CD14-positive monocyte (primary cell): ENCODE data around the gene C16orf74. TPM values are rescaled to one million over a fixed set of nuclear protein-coding genes. Genes with fewer than 3 reads are reported as not detected.
A peak's percentile ranks its signal among the peaks of the same experiment; 100 is the strongest.

Experiments used
- DNase-seq, 3 donors: peaks; one replicate each; pipeline ENCODE4 v3.0.0-alpha.2; 2011 to 2022
- H2AFZ ChIP-seq: 2 replicates; pipeline ENCODE4 v1.6.0; 2012; ENCODE audit warnings: mild to moderate bottlenecking, low read depth, low read length, inconsistent platforms; ENCODE audit not compliant: insufficient read depth, poor library complexity, severe bottlenecking
- H3K27ac ChIP-seq, 2 donors: 1 replicate in 1 of 2; 2 replicates in 1 of 2; pipeline ENCODE4 v1.5.1; 2012 to 2013; ENCODE audit warnings: low read length in 2 of 2, control low read depth in 1 of 2, inconsistent platforms in 1 of 2, low read depth in 1 of 2, mild to moderate bottlenecking in 1 of 2
- H3K27me3 ChIP-seq, 2 donors: one replicate each; pipeline versions ENCODE4 v1.6.0 to v1.6.1; 2011 to 2013; ENCODE audit warnings: low read length in 2 of 2; ENCODE audit not compliant: control insufficient read depth in 2 of 2, insufficient read depth in 2 of 2
- H3K36me3 ChIP-seq, 2 donors: replicated peaks in 1 of 2; 1 replicate in 1 of 2; 2 replicates in 1 of 2; pipeline versions ENCODE4 v1.5.1 to v1.6.1; 2012 to 2013; ENCODE audit warnings: low read length in 2 of 2, control low read depth in 1 of 2, inconsistent platforms in 1 of 2, mild to moderate bottlenecking in 1 of 2; ENCODE audit not compliant: insufficient read depth in 2 of 2, control insufficient read depth in 1 of 2
- H3K4me1 ChIP-seq, 2 donors: 1 replicate in 1 of 2; 2 replicates in 1 of 2; pipeline versions ENCODE4 v1.5.1 to v1.6.1; 2012 to 2013; ENCODE audit warnings: low read length in 2 of 2, control low read depth in 1 of 2, inconsistent platforms in 1 of 2, mild to moderate bottlenecking in 1 of 2, moderate library complexity in 1 of 2; ENCODE audit not compliant: insufficient read depth in 2 of 2, control insufficient read depth in 1 of 2
- H3K4me2 ChIP-seq: replicated peaks from 2 replicates; pipeline ENCODE3; 2012; ENCODE audit warnings: low read length, moderate library complexity, mild to moderate bottlenecking; ENCODE audit not compliant: poor library complexity, severe bottlenecking; ENCODE audit errors: extremely low read depth
- H3K4me3 ChIP-seq, 3 experiments: fragments of 200-600 bp in 1 of 3; sonication (generic) in 1 of 3; replicated peaks in 1 of 3; 1 replicate in 2 of 3; 2 replicates in 1 of 3; pipeline ENCODE4 v1.5.1; 2011 to 2013; ENCODE audit warnings: low read length in 3 of 3, mild to moderate bottlenecking in 3 of 3, control low read depth in 2 of 3, low read depth in 2 of 3, inconsistent platforms in 1 of 3, moderate library complexity in 1 of 3
- H3K79me2 ChIP-seq: 2 replicates; pipeline ENCODE4 v1.6.0; 2012; ENCODE audit warnings: mild to moderate bottlenecking, control low read depth, inconsistent platforms, low read length, moderate library complexity; ENCODE audit not compliant: insufficient read depth
- H3K9ac ChIP-seq: 2 replicates; pipeline ENCODE4 v1.6.0; 2017; ENCODE audit warnings: low read length, mild to moderate bottlenecking; ENCODE audit not compliant: insufficient read depth, poor library complexity, severe bottlenecking
- H3K9me3 ChIP-seq, 2 donors: replicated peaks in 1 of 2; 1 replicate in 1 of 2; 2 replicates in 1 of 2; pipeline versions ENCODE4 v1.5.1 to v1.6.1; 2012 to 2013; ENCODE audit warnings: low read length in 2 of 2, control low read depth in 1 of 2; ENCODE audit not compliant: control insufficient read depth in 1 of 2, insufficient read depth in 1 of 2
- H4K20me1 ChIP-seq: 2 replicates; pipeline ENCODE4 v1.6.0; 2012; ENCODE audit warnings: mild to moderate bottlenecking, low read length, control low read depth, moderate library complexity; ENCODE audit not compliant: insufficient read depth
- H3K27ac Mint-ChIP-seq, 7 donors: one replicate each; pipeline ENCODE4 v1.8.0; 2020; ENCODE audit warnings: mild to moderate bottlenecking in 7 of 7, mixed read lengths in 7 of 7, moderate library complexity in 6 of 7, inconsistent platforms in 2 of 7
- H3K27me3 Mint-ChIP-seq, 3 donors: one replicate each; pipeline ENCODE4 v1.8.0; 2021 to 2022; ENCODE audit warnings: low read depth in 3 of 3, mild to moderate bottlenecking in 3 of 3, mixed read lengths in 3 of 3, moderate library complexity in 3 of 3, inconsistent platforms in 1 of 3
- H3K36me3 Mint-ChIP-seq, 2 donors: one replicate each; pipeline ENCODE4 v1.8.0; 2020; ENCODE audit warnings: mixed read lengths in 2 of 2, inconsistent platforms in 1 of 2, mild to moderate bottlenecking in 1 of 2
- H3K4me1 Mint-ChIP-seq: one replicate; pipeline ENCODE4 v1.8.0; 2020; ENCODE audit warnings: mild to moderate bottlenecking, mixed read lengths
- H3K4me3 Mint-ChIP-seq, 2 donors: one replicate each; pipeline ENCODE4 v1.8.0; 2020; ENCODE audit warnings: mild to moderate bottlenecking in 2 of 2, mixed read lengths in 2 of 2, moderate library complexity in 1 of 2
- H3K9me3 Mint-ChIP-seq, 7 donors: one replicate each; pipeline ENCODE4 v1.8.0; 2020 to 2022; ENCODE audit warnings: mixed read lengths in 7 of 7, mild to moderate bottlenecking in 6 of 7, moderate library complexity in 6 of 7, inconsistent platforms in 2 of 7
- WGBS: methylation state at CpG from one replicate; pipeline ENCODE4 v1.1.5; 2013; ENCODE audit warnings: missing lambda C conversion rate; ENCODE audit not compliant: insufficient coverage; 5-methylcytosine and 5-hydroxymethylcytosine counted together
- intact Hi-C, 2 donors: fragments of 100-400 bp; cut with micrococcal nuclease; formaldehyde crosslinking; loops; one replicate each; pipeline versions ENCODE4 v1.15.0 to v1.15.1; 2023
- polyA plus RNA-seq, 3 donors: library from polyadenylated mRNA; depleted of rRNA in 1 of 3; unstranded in 2 of 3; stranded (reverse) in 1 of 3; fragments of 300-500 nt in 2 of 3; fragments of >200 nt in 1 of 3; fragmentation: Illumina TruSeq in 2 of 3; gene quantifications; 1 replicate in 2 of 3; 2 replicates in 1 of 3; pipeline ENCODE4 v1.2.3, GENCODE V29; 2012 to 2021
- TF ChIP-seq, protein P1 (sequence below): fragments of 200-600 bp; IDR thresholded peaks from one replicate; pipeline ENCODE4 v1.8.0; 2022; ENCODE audit warnings: antibody characterized with exemption, mild to moderate bottlenecking

Gene C16orf74
- polyA plus RNA-seq, 3 donors: 11.3 to 26.6 (median 24.1) TPM

DNA sequence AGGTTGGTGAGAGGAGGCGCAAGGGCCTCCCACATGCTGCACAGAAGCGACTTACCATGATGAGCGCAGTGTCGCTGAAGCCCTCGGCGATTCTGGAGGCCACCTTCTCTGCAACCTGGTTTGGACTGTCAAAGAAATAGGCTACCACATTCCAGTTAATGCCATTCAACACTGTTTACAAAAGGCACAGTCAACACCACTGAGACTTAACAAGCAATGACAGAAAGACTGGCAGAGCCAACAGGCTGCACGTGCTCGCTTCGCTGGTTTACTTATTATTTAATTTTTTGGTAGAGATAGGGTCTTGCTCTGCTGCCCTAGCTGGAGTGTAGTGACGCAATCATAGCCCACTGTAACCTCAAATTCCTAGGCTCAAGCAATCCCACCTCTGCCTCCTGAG lies 30.3 kb upstream of the C16orf74 start:
- H3K4me1 Mint-ChIP-seq: peaks cover 9% of the 10 kb centered on the region
- H3K79me2 ChIP-seq: no peaks in the 10 kb centered on the region
- DNase-seq: no peak
- no peaks in the 10 kb centered on the region for H3K27me3 ChIP-seq
- H3K4me3 ChIP-seq: no peak overlapping the region
- H3K9me3 ChIP-seq: no peaks in the 10 kb centered on the region
- WGBS: 98% methylated on average over 6 of the region's 10 CpGs
- H3K4me2 ChIP-seq: no peak overlapping the region
- no peak overlapping the region for H3K27ac Mint-ChIP-seq
- H3K9me3 Mint-ChIP-seq: no peaks in the 10 kb centered on the region
- H3K27ac ChIP-seq: no peak overlapping the region
- intact Hi-C loops: no loop called here
- peaks cover 76 to 94% of the 10 kb centered on the region in 2 donors for H3K36me3 ChIP-seq
- H3K9ac ChIP-seq: no peak overlapping the region
- no peak overlapping the region for H3K4me3 Mint-ChIP-seq
- H3K27me3 Mint-ChIP-seq: peaks cover 0 to 1% (median 0%) of the 10 kb centered on the region in 3 donors
- H2AFZ ChIP-seq: no peak overlapping the region
- peaks cover 74 to 94% of the 10 kb centered on the region in 2 donors for H3K36me3 Mint-ChIP-seq
- H3K4me1 ChIP-seq: no peaks in the 10 kb centered on the region
- peaks cover 37% of the 10 kb centered on the region for H4K20me1 ChIP-seq
- TF ChIP-seq, protein P1, sequence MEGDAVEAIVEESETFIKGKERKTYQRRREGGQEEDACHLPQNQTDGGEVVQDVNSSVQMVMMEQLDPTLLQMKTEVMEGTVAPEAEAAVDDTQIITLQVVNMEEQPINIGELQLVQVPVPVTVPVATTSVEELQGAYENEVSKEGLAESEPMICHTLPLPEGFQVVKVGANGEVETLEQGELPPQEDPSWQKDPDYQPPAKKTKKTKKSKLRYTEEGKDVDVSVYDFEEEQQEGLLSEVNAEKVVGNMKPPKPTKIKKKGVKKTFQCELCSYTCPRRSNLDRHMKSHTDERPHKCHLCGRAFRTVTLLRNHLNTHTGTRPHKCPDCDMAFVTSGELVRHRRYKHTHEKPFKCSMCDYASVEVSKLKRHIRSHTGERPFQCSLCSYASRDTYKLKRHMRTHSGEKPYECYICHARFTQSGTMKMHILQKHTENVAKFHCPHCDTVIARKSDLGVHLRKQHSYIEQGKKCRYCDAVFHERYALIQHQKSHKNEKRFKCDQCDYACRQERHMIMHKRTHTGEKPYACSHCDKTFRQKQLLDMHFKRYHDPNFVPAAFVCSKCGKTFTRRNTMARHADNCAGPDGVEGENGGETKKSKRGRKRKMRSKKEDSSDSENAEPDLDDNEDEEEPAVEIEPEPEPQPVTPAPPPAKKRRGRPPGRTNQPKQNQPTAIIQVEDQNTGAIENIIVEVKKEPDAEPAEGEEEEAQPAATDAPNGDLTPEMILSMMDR: no peak

- no peak for DNase-seq
- no peak overlapping the region for H2AFZ ChIP-seq
- no peaks in the 10 kb centered on the region for H3K9me3 Mint-ChIP-seq
- no peaks in the 10 kb centered on the region for H3K79me2 ChIP-seq
- H3K27ac ChIP-seq: no peak overlapping the region
- H3K9me3 ChIP-seq: no peaks in the 10 kb centered on the region
- peaks cover 9% of the 10 kb centered on the region for H3K4me1 Mint-ChIP-seq
- no peak overlapping the region for H3K4me3 Mint-ChIP-seq
- H3K27ac Mint-ChIP-seq: peak overlapping the region in 2 of 7 donors; percentile 26 to 31
- H3K27me3 Mint-ChIP-seq: peaks cover 0 to 1% (median under 1%) of the 10 kb centered on the region in 3 donors
- WGBS: 91% methylated on average over 26 of the region's 26 CpGs
- no peak overlapping the region for H3K9ac ChIP-seq
- H3K36me3 ChIP-seq: peaks cover 68 to 88% of the 10 kb centered on the region in 2 donors
- intact Hi-C loops: no loop called here
- TF ChIP-seq, protein P1: no peak
- H3K4me2 ChIP-seq: no peak overlapping the region
- peaks cover 66 to 96% of the 10 kb centered on the region in 2 donors for H3K36me3 Mint-ChIP-seq
- no peak overlapping the region for H3K4me3 ChIP-seq
- peaks cover 29% of the 10 kb centered on the region for H4K20me1 ChIP-seq
- no peaks in the 10 kb centered on the region for H3K4me1 ChIP-seq
- no peaks in the 10 kb centered on the region for H3K27me3 ChIP-seq
These were observed 29.4 kb upstream of the C16orf74 start for GRCh38 chr16:85780281-85780680.
